Chondrocyte (in vitro differentiated cells): ENCODE results near the gene TMC7. TPM values are rescaled to one million over a fixed set of nuclear protein-coding genes. Genes with fewer than 3 reads are reported as not detected.

Source experiments
- DNase-seq: peaks from one replicate; pipeline ENCODE4 v3.0.0; 2021; ENCODE audit warnings: mixed read lengths, low spot score
- H3K27ac Mint-ChIP-seq: one replicate; pipeline ENCODE4 v1.8.0; 2021; ENCODE audit warnings: mild to moderate bottlenecking, moderate library complexity, mixed read lengths; ENCODE audit not compliant: unreplicated experiment
- H3K27me3 Mint-ChIP-seq: 2 replicates; pipeline ENCODE4 v1.8.0; 2021; ENCODE audit warnings: low read depth, mixed read lengths
- H3K36me3 Mint-ChIP-seq: 2 replicates; pipeline ENCODE4 v1.8.0; 2021; ENCODE audit warnings: low read depth, mixed read lengths
- H3K4me1 Mint-ChIP-seq: 2 replicates; pipeline ENCODE4 v1.8.0; 2021; ENCODE audit warnings: low read depth, mild to moderate bottlenecking, mixed read lengths
- H3K4me3 Mint-ChIP-seq: one replicate; pipeline ENCODE4 v1.8.0; 2021; ENCODE audit warnings: mild to moderate bottlenecking, moderate library complexity, mixed read lengths; ENCODE audit not compliant: unreplicated experiment
- H3K9me3 Mint-ChIP-seq: 2 replicates; pipeline ENCODE4 v1.8.0; 2021; ENCODE audit warnings: low read depth, mixed read lengths
- CTCF ChIP-seq: fragments of 200-600 bp; sonication (generic); IDR thresholded peaks from 2 replicates; pipeline ENCODE4 v1.5.0; 2021; ENCODE audit warnings: antibody characterized with exemption, mild to moderate bottlenecking, moderate library complexity
- total RNA-seq: library from RNA; stranded (reverse); gene quantifications from 3 replicates; pipeline ENCODE4 v1.2.1, GENCODE V29; 2021

The TMC7 gene
- total RNA-seq, 1 donor from 2014 or later = 1.2 TPM

DNA sequence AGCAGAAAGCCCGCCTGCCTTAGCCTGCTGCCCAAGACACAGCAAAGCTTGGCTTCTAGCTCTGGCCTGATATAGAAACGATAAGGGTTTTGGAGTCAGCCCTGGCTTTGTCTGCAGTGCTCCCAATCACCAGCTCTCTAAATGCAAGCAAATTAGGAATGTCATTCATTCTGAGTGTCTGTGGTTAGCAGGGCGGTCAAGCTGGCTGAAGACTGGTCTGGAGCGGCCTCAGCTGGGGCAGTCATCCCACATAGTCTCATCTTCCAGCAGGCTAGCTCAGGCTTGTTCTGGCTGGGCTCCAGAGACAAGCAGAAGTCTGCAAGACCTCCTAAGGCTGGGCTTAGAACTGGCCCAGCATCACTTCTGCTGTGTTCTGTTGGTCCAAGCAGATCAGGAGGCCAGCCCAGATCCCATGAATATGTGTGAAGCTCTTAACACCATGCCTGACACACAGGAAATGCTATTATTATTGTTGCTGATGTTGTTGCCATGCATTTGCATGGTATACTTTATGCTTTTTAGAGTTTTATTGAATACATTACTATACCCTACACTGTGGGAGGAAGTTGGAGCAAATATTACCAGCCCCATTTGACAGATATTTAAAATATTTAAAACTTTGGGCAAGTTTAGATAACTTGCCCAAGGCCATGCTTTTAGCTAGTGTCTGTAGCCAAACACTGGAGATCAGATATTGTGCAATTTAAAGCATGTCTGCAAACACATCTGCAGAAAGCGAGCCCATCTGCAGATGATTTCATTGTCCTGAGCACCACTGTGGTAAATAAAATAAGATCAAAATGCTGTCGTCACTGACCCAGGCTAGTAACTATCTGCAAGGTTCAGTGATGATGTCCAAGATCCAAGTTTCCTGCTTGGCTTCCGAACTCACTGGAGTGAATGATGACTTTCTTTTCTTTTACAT, 24.8 kb downstream of the TMC7 start:
- Mint-ChIP-seq H3K36me3 (peaks cover 12% of the 10 kb centered on the region), H3K27ac (peak overlapping the region; percentile 43), H3K27me3 (no peaks in the 10 kb centered on the region), H3K4me3 (no peak overlapping the region), H3K9me3 (peaks cover 11% of the 10 kb centered on the region), H3K4me1 (peaks cover 11% of the 10 kb centered on the region)
- TF ChIP-seq CTCF = no peak
- no peak for DNase-seq

DNA sequence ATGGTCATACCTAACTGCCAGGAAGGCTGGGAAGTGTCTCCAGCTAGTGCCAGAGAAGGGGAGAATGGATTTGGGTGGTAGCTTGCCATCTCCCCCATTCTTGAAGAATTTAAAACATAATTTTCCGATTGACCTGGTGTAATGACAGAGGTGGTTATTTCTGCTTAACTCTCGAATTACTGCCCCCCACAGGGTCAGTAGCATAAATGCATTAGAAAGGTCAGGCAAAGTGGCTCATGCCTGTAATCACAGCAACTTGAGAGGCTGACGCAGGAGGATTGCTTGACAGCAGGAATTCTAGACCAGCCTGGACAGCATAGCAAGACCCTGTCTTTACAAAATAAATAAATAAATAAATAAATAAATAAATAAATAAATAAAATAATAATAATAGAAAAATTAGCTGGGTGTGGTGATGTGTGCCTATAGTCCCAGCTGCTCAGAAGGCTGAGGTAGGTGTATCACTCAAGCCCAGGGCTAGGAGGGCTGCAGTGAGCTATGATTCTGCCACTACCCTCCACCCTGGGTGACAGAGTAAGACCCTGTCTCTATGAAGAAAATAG, 27.5 kb downstream of the TMC7 start:
- no peaks in the 10 kb centered on the region for H3K27me3 Mint-ChIP-seq
- H3K27ac Mint-ChIP-seq = no peak overlapping the region
- H3K36me3 Mint-ChIP-seq = peaks cover 12% of the 10 kb centered on the region
- no peak for DNase-seq
- H3K9me3 Mint-ChIP-seq = peaks cover 11% of the 10 kb centered on the region
- H3K4me3 Mint-ChIP-seq = no peak overlapping the region
- no peak for TF ChIP-seq CTCF
- peaks cover 11% of the 10 kb centered on the region for H3K4me1 Mint-ChIP-seq

DNA sequence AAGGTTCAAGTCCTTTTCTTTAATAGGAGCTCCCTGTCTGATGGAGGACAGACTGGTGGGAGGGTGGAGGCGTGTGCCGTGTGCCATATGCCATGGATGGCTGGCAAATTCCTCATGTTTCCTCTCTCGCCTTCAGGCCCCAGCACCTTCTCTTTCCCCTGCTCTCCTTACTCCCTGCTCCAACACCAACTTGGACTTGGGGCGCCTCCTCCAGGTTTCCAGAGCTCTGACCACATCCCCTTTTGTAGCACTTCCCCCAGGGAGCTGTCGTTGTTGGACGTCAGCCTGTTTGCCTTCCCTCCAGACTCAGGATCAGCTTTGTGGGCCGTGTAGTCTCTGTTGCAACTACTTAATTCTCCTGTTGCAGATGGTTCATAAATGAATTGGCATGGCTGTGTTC, 30.7 kb downstream of the TMC7 start:
- no peak overlapping the region for H3K4me3 Mint-ChIP-seq
- TF ChIP-seq CTCF = no peak
- H3K4me1 Mint-ChIP-seq = no peaks in the 10 kb centered on the region
- H3K27ac Mint-ChIP-seq = no peak overlapping the region
- H3K36me3 Mint-ChIP-seq = peaks cover 8% of the 10 kb centered on the region
- peaks cover 5% of the 10 kb centered on the region for H3K9me3 Mint-ChIP-seq
- DNase-seq = no peak
- no peaks in the 10 kb centered on the region for H3K27me3 Mint-ChIP-seq

- TF ChIP-seq CTCF = no peak
- H3K36me3 Mint-ChIP-seq = peaks cover 8% of the 10 kb centered on the region
- DNase-seq = no peak
- H3K4me3 Mint-ChIP-seq = no peak overlapping the region
- peaks cover 11% of the 10 kb centered on the region for H3K9me3 Mint-ChIP-seq
- no peak overlapping the region for H3K27ac Mint-ChIP-seq
- no peaks in the 10 kb centered on the region for H3K4me1 Mint-ChIP-seq
- H3K27me3 Mint-ChIP-seq = no peaks in the 10 kb centered on the region
Measured at GRCh38 chr16:19017179-19017578, 33.4 kb downstream of the TMC7 start.

GRCh38 chr16:19020689-19021088, 37.0 kb downstream of the TMC7 start:
- no peak for TF ChIP-seq CTCF
- Mint-ChIP-seq H3K9me3 (peaks cover 11% of the 10 kb centered on the region), H3K36me3 (peaks cover 8% of the 10 kb centered on the region), H3K4me3 (no peak overlapping the region), H3K27ac (no peak overlapping the region), H3K27me3 (no peaks in the 10 kb centered on the region), H3K4me1 (no peaks in the 10 kb centered on the region)
- no peak for DNase-seq
